ENCODE results near the gene NAV3. TPM values are rescaled to one million over a fixed set of nuclear protein-coding genes. Genes with fewer than 3 reads are reported as not detected.
"Not testable (repeated sequence)": the region's sequence is repeated elsewhere in the genome, so short reads cannot be mapped to it uniquely, and the experiment has no call there.

NAV3 gene
- total RNA-seq, 1 donor from 2014 or later = 10.8 TPM

DNA sequence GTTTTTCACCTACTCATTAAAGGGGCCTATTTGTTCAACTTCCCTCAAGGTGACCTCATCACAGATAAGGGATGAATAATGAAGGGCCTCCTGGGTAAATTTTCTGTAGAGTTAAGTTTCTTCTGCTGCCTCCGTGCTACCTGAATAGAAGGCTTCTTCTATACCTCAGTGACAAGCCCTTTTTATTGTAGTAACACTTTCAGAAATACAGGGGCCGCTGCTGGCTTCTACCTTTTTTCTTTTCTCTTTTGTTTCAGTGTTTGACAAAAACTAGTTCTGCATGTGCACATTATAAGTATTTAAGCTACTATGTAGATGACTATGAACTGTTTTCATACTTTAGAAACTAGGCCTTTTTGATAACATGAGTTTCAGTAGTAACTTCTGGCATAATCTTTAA is 207.0 kb downstream of the NAV3 start:
- no peak for DNase-seq (ENCODE audit: low read depth in 2 of 2)

DNA sequence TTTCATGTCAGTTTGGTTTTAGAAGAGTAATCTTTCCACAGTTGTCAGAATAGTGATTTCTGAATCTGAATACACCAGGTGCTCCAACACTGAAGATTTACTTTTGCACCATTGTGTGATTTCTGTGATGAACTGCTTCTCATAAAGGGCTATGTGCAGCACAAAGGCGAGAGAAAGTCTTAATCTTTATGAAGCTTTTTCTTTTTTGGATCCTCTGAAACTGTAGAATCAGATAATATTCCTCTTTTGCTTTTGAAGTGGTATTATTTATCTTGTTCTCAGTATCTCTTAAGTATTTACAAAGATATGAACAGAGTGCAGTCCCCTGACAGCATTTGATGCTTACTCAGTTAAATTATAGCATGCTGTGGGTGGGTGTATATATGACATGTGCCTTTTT is 207.8 kb downstream of the NAV3 start:
- no peak for DNase-seq (ENCODE audit: low read depth in 2 of 2)

DNA sequence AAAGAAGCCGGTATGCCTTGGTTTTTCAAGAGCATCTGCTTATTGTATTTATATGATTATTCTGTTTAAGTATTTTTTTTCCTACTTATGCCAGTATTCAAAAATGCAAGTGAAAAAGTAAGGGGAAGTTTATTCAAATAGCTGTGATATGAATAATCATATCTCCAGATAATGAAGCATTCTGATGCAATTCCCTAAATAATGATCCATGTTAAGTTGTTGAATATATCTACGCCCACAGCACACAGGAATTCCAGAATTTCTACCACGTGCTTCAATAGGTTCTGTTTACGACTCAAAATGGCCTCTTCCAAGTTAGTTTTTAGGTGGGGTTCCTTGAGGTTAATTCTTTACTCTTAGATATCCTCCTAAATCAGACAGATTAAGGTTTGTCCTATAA is 208.3 kb downstream of the NAV3 start:
- no peak for DNase-seq (ENCODE audit: low read depth in 2 of 2)

DNA sequence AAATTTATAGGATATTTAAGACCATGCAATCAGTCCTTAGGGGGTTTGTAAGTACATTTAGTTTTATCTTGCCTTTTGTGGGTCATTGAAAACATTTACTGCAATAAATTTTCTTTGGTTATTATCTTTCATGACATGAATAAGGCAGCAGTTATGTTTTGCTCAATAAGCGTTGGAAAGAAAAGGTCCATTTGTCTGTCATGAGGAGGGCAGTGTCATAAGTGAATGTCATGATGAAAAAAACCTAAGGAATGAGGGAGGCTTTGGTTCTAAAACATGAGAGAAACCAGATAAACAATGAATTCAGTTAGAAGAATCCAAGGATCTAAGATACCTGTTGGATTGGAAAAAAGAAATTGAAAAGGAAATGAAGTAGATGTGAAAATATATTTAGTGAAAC is 209.4 kb downstream of the NAV3 start:
- no peak for DNase-seq (ENCODE audit: low read depth in 2 of 2)

DNA sequence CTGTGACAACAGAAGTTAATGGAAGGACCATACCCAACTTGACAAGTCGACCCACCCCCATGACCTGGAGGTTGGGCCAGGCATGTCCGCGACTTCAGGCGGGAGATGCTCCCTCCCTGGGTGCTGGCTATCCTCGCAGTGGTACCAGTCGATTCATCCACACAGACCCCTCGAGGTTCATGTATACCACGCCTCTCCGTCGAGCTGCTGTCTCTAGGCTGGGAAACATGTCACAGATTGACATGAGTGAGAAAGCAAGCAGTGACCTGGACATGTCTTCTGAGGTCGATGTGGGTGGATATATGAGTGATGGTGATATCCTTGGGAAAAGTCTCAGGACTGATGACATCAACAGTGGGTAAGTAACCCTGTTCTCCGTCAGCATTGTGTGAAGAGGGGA is 220.1 kb downstream of the NAV3 start:
- no peak for DNase-seq (ENCODE audit: low read depth in 2 of 2)

DNA sequence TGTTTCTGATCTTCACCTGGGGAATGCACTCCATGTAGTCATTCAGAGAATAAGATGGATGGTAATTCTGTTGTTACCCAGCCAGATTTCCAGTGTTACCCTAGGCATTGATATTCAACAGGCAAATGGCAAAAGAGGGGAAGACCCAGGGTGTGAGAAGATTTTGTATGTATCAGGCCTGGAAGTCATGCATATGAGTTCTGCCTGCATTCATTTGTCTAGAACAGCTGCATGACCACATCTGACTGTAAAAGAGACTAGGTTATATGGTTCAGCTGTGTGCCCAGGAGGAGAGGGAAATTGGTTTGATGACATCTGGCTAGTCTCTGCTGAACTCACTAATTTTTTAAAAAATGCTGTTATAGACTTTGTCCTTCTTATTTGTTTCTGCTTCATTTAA is 224.9 kb downstream of the NAV3 start:
- DNase-seq (ENCODE audit: low read depth in 2 of 2) = no peak

DNA sequence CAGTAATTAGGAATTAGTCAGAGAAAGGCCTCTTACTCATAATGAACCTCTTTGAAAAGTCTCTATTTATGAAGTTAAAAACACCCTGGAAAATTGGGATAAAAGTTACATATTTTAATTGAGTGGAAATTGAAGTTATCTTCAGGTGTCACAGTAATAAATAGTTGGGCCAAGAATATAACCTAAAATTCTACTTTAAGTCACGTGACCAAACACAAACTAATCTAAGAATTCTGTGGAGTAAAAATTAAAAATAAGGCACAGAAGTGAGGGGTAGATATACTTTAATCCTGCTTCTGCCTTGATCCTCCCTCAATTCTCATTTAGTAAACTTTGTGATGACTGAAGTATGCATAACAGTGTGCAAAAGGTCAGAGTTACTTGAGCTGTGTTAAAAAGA is 226.4 kb downstream of the NAV3 start:
- no peak for DNase-seq (ENCODE audit: low read depth in 2 of 2)

DNA sequence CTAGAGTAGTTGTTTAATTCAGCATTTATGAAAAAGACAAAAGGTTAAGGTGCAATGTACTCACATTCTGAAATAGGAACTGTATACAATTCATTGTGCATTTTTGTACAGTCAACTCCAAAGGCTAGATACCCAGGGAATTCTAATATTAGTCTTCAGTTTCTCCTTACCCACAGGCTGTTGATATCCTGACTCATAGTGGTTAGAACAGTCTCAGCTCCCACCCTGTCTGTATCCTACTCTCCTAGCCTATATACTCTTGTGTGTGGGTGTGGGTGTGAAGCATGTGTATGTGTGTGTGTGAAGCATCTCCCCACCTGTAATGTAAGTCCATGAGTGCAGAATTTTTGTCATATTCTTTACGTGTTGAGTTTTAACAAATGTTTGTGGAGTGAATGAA is 229.5 kb downstream of the NAV3 start:
- no peak for DNase-seq (ENCODE audit: low read depth in 2 of 2)

DNA sequence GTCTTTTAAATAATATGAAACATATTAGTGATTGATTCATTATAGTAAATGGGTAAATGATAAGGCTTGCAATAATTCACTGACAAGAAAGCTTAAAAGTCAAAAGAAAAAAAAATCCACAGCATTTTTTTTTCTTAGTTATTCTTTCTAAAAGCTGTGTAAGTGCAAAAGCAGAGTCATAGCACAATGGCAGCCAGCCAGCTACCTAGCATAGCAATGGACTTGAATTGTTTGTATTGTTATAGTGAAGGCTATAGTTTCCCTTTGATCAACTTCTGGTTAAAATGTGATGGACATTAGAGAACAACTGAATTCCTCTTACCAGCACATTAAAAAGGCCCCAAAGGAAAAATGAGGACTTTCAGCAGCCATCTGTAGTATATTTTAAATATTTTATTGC is 232.1 kb downstream of the NAV3 start:
- peak; percentile 65 to 90 for DNase-seq (ENCODE audit: low read depth in 2 of 2)

DNA sequence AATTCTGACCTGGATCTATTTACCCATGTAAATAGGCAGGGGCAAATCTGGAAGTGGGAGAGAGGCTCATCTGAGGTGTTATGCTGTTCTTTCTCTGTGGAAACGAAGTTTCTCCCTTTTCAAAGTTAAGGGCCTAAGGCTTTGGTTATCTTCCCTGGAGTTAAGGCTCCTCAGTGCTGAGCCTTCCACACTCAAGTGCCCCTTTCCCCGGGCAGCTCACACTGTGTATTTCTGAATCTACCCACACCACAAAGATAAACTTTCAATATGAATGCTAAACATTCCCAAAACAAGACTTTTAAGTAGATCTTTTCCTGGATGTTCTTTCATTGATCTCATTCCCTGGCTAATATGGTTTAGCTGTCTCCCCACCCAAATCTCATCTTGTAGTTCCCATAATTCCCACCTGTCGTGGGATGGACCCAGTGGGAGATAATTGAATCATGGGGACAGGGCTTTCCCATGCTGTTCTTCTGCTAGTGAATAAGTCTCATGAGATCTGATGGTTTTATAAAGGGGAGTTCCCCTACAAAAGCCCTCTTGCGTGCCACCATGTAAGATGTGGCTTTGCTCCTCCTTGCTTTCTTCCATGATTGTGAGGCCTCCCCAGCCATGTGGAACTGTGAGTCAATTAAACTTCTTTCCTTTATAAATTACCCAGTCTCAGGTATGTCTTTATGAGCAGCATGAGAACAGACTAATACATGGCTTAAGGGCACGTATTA is 251.1 kb downstream of the NAV3 start:
- no peak for DNase-seq (ENCODE audit: low read depth in 2 of 2)

DNA sequence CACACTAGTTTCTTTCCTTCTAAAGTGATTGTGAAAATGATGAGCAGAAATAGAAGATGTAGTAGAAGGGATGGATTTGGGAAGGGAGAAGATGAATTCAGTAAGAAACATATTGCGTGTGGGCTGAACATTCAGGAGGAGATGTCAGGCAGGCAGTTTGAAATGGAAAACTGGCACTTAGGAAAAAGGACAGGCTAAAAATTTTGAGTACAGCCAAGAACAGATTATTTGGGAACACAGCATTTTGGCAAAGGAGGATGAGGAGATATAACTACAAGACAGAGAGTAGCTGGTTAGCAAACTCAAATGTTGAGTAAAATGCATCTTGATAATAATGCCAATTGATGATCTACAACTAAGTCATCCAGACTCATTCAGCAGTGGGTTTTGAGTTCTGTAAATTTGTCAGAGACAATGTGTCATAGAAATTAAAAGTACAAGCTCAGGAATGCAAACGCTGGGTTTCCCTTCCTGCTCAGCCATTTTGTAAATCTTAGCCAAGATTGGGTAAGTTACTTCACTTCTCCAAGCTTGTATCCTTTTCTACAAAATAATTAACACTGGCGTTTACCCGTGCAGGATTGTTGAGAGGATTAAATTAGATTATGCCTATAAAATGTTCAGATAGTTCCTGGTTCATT is 255.0 kb downstream of the NAV3 start:
- DNase-seq (ENCODE audit: low read depth in 2 of 2) = no peak

DNA sequence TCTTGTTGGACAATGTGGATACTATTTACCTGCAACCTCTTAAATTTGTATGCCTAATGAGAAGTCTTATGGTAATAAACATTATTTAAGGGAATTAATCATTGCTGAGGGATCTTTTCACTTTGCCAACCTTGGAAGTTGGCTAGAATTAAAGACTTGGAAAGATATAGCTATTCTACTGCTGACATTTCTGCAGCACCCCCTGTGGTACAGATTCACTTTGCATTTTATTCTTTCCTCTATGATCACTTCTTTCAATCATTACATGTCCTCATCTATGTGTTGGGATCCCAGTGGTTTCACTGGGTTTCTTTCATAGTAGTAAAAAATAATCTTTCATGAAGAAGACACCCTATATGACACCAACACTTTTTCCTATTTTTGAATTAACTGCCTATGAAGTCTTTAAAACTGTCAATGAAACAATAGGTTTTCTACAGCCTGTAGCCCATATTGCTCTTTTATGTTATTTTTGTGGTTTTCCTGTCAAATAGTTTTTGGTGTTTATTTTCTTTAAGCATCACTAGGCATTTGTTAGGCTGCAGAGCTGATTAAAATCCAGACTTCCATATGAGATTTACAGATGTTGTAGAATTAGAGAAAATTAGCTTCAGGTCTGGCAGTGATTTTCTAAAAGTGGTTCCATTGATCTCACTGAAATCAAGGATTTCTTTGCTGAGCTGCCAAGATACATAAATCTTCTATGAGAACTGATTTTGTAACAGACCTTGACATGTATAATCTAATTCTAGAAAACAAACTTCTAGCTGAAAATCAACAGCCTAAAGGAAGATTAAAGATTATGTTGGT is 256.1 kb downstream of the NAV3 start:
- peak in 1 of 2 donors; percentile 13 for DNase-seq (ENCODE audit: low read depth in 2 of 2)

DNA sequence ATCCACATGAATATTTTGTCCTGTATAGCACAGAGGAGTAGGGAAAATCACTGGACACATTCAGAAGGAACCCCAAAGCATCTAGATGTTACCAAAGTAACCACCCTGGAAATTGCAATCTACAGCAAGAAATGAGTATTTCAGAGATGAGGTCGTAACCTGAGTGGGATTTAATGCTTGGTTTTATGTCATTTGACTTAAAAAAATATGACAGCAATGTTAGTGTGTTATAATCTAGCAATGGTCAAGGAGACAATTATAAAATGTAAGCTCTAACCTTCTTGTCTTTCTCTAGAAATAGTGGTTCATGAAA is 256.6 kb downstream of the NAV3 start:
- DNase-seq (ENCODE audit: low read depth in 2 of 2) = no peak

DNA sequence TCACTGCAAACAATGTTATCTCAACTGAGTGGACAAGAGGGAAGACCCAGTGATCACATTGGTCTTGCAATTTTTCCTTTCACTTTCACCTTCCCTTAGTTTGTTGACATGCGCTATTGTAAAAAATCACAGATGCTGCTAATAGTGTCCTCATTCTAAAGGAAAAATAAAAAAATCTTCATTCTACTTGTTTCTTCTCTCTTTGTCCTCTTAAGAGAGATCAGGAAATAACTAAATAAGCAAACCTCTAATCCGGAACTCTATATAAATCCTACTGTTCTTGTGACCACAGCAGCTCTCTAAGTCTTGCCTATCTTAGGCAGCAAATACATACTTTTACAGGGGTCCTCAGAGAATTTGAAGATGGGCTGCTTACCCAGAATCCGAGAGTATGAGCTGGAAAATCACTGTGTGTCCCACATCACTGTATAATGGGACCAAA is 257.7 kb downstream of the NAV3 start:
- DNase-seq (ENCODE audit: low read depth in 2 of 2) = peak; percentile 46 to 54

DNA sequence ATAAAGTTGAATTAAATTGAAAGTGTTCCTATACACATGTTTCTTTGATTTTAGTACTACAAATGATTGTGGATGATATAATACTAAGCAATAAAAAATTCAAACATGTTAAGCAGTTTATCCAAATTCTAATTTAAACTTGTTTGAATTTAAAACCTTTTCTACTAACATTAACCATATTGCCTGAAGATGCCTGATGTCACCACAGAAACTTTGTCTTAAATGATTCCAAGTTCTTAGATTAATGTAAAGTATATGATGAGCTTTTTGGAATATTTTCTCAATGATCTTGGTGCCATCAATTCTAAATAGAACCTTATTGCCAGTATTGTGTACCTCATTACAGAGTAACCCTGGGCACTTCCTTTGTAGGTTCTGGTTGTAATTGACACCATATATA is 259.6 kb downstream of the NAV3 start:
- DNase-seq (ENCODE audit: low read depth in 2 of 2) = no peak

DNA sequence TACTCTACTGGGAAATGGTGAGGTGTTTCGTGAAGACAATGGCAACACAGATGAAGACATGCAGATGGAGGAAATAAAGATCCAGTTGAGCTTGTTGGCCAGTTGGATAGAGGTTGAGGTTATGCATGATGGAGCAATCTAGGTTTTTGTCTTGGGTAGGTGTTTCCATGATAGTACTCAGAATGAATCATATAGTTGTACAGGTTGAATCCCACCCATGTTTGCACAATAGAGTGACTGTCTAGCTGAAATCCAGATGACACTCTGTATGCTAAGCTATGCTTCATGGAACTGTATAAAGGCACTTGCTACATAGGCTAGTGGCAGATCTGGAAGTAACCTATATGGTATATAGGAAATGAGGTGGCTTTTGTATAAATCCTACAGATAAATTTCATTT is 264.9 kb downstream of the NAV3 start:
- no peak for DNase-seq (ENCODE audit: low read depth in 2 of 2)

DNA sequence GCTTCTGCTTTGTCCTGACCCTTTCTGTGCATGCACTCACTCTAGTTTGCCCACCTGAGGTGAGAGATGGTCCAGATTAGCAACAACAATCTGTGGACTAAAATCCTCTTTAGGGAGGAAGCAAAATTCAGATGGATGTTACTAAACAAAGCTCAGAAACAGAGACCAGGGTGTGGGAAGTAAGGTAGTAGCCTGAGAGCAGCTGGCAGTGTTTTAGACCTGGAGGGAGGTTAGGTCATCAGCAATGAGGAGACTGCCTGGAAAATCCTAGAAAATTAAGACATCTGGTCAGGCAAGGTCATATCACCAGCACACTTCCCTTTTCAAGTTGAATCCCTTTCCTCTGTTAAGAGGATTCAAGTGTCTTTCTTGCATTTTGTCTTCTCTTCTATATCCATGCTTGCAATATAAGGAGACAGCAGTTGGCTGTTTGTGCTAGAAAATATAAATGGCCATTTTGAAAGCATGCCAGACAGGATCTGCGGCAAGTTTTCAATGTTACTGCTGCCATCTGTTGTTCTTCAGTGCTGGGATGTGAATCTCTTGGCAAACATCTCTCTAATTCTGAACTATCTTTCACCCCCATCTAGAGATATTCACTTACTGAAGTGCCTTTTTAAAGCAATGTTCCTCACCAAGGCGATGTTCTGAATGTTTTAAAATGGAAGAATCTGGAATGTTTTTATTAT is 266.4 kb downstream of the NAV3 start:
- peak; percentile 23 to 38 for DNase-seq (ENCODE audit: low read depth in 2 of 2)

DNA sequence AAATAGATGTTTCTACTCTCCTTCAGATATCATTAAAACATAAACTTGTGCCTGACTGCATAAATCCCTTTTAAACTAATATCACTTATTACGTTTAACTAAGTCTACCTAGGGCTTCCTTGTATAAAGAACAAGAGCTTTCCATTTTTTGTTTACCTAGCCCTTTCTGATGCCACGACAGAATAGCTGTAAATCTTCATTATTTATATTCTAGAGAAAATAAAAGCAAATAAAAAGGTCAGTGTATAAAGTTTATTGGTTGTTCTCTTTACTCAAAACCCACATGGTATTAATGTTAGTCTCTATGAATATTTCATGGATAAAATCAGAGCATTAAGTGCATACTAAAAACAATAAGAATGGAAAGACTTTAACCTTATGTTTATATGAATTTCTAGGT is 269.1 kb downstream of the NAV3 start:
- no peak for DNase-seq (ENCODE audit: low read depth in 2 of 2)

DNA sequence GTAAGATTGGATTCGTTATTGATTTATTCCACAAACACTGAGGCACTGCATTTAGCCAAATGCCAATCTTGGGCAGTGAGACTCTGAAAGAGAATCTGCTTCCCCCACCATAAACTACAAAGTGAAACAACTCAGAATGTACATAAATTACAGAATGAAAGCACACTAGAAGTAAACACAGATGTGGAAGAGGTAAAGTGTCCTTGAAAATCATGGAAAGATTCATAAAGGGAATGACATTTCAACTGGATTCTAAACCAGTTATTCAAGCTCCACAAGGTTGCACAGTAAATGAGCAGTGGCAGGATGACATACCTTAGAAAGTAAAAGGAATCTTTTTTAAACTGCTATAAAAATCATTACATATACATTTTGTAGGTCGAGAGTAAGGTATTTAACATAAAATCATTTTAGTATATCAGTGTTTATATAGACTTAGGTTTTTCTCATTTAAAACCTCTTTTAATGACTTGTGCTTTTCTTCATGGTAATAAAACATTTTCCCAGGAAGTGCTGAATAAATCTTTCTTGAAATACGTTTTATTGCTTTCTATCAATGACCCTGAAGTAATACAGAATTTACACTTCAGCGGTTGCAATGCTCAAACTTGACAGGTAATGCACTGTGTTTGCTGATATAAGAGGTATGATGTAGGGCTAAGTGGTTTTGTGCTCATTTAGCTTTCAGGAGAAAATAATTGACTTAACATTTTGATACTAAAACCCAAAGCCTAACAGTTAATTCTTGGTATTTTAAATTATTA is 270.6 kb downstream of the NAV3 start:
- DNase-seq (ENCODE audit: low read depth in 2 of 2) = no peak

DNA sequence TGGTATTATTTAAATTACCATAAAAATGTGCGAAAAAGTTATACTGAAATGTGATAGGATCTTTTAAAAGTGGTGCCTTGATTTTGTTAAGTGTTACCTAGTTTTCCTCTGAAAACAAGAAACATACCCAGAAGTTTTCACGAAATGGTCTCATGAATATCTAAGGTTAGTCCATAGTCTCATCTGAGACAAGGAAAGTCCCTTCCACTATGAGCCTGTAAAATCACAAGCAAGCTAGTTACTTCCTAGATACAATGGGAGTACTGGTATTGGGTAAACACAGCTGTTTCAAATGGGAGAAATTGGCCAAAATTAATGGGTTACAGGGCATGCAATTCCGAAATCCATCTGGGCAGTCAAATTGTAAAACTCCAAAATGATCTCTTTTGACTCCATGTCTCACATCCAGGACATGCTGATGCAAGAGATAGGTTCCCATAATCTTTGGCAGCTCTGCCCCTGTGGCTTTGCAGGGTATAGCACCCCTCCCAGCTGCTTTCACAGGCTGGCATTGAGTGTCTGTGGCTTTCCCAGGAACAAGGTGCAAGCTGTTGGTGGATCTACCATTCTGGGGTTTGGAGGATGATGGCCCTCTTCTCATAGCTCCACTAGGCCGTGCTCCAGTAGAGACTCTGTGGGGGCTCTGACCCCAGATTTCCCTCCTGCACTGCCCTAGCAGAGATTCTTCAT is 271.4 kb downstream of the NAV3 start:
- no peak for DNase-seq (ENCODE audit: low read depth in 2 of 2)

DNA sequence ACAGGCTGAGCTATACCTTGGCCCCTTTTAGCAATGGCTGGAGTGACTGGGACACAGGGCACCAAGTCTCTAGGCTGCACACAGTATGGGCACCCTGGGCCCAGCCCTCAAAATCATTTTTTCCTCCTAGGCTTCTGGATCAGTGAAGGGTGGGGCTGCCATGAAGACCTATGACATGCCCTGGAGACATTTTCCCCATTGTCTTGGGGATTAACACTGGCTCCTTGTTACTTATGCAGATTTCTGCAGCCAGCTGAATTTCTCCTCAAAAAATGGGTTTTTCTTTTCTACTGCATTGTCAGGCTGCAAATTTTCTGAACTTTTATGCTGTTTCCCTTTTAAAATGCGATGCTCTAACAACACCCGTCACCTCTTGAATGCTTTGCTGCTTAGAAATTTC is 272.1 kb downstream of the NAV3 start:
- DNase-seq (ENCODE audit: low read depth in 2 of 2) = not testable (repeated sequence)

Measured in dermis microvascular lymphatic vessel endothelial cell (primary cell).